K562 (cell line): Measurements from ENCODE around the gene SEPHS2. TPM values are rescaled to one million over a fixed set of nuclear protein-coding genes. Genes with fewer than 3 reads are reported as not detected.

Source experiments
- BRF2 ChIP-seq: IDR thresholded peaks from 3 replicates; pipeline ENCODE4 v1.6.1; 2011; ENCODE audit warnings: borderline replicate concordance, mild to moderate bottlenecking; ENCODE audit not compliant: insufficient read length, insufficient read depth
- E2F8 ChIP-seq: fragments of 450-650 bp; IDR thresholded peaks from 2 replicates; pipeline ENCODE4 v1.7.1; 2018; ENCODE audit warnings: mild to moderate bottlenecking, low read depth; ENCODE audit not compliant: partially characterized antibody
- ESRRA ChIP-seq: fragments of 450-650 bp; IDR thresholded peaks from 2 replicates; pipeline ENCODE4 v1.6.1; 2014; ENCODE audit warnings: low read depth, mild to moderate bottlenecking, moderate library complexity, borderline replicate concordance
- GTF2B ChIP-seq: IDR thresholded peaks from 2 replicates; pipeline ENCODE4 v1.6.1; 2011; ENCODE audit not compliant: insufficient read length; ENCODE audit errors: extremely low read depth
- ID3 ChIP-seq, 2 experiments: fragments of 250-450 bp in 1 of 2; fragments of 450-650 bp in 1 of 2; sonication (Bioruptor Pico) in 1 of 2; IDR thresholded peaks; 2 replicates each; pipeline versions ENCODE4 v1.6.1 to v1.8.0; 2016 to 2021; ENCODE audit warnings: mild to moderate bottlenecking in 2 of 2, moderate library complexity in 2 of 2, missing compliant biosample characterization in 1 of 2, missing genetic modification characterization in 1 of 2
- KDM1A ChIP-seq, 2 experiments: fragments of 450-650 bp; IDR thresholded peaks; 2 replicates each; pipeline ENCODE4 v1.6.1; 2016; ENCODE audit warnings: mild to moderate bottlenecking in 2 of 2
- KLF16 ChIP-seq: IDR thresholded peaks from 2 replicates; pipeline ENCODE4 v1.6.1; 2016; ENCODE audit warnings: antibody characterized with exemption
- MYBL2 ChIP-seq, 2 experiments: fragments of 450-650 bp in 1 of 2; sonication (generic) in 1 of 2; formaldehyde crosslinking in 1 of 2; IDR thresholded peaks; 2 replicates each; pipeline versions ENCODE4 v1.6.1 to v1.8.1; 2017 to 2022; ENCODE audit warnings: borderline replicate concordance in 1 of 2, inconsistent platforms in 1 of 2, low read depth in 1 of 2, mild to moderate bottlenecking in 1 of 2, missing genetic modification reagents in 1 of 2, moderate library complexity in 1 of 2
- RCOR1 ChIP-seq, 2 experiments: IDR thresholded peaks; 2 replicates each; pipeline ENCODE4 v1.6.1; 2012; ENCODE audit warnings: low read depth in 2 of 2, low read length in 2 of 2, borderline replicate concordance in 1 of 2, improper control_type of control experiment in 1 of 2
- ZBTB1 ChIP-seq: sonication (generic); formaldehyde crosslinking; IDR thresholded peaks from 2 replicates; pipeline ENCODE4 v1.8.1; 2023; ENCODE audit warnings: missing genetic modification reagents, low read depth, mild to moderate bottlenecking, borderline replicate concordance
- ZFX ChIP-seq: sonication (generic); formaldehyde crosslinking; IDR thresholded peaks from 2 replicates; pipeline ENCODE4 v1.8.0; 2022; ENCODE audit warnings: mild to moderate bottlenecking, missing genetic modification reagents, moderate library complexity
- polyA plus RNA-seq, 8 experiments: library from polyadenylated mRNA; depleted of rRNA in 4 of 8; stranded (reverse) in 5 of 8; unstranded in 3 of 8; fragments of >200 nt; fragmentation: Nextera tagmentation in 2 of 8; fragmentation: Illumina TruSeq in 1 of 8; extraction: Ambion mirVana in 2 of 8; extraction: Trizol in 1 of 8; gene quantifications; 2 replicates each; pipeline versions ENCODE4 v1.2.1 to v1.2.3, GENCODE V29; 2011 to 2014; ENCODE audit warnings: inconsistent platforms in 1 of 8, missing spikeins in 1 of 8
- total RNA-seq, 7 experiments: library from RNA; depleted of rRNA in 6 of 7; stranded (reverse); fragments of >200 nt in 6 of 7; fragmentation: Illumina TruSeq in 2 of 7; extraction: Trizol in 2 of 7; gene quantifications; 2 replicates each; pipeline versions ENCODE4 v1.2.1 to v1.2.3, GENCODE V29; 2011 to 2021; ENCODE audit warnings: low replicate concordance in 1 of 7

SEPHS2 gene
- total and polyA plus RNA-seq, 9 of the 15 experiments (the other 6 are each of a cell fraction or from before 2014, with no cell fraction given): 20.9 to 90.6 (median 43.4) TPM

- peak; percentile 81 for TF ChIP-seq E2F8
- TF ChIP-seq BRF2: no peak
- TF ChIP-seq MYBL2 (IDR thresholded peaks at IDR 0.05; ENCODE audit: low read depth): no peak
- TF ChIP-seq MYBL2 (CRISPR knock-in tag; IDR thresholded peaks at IDR 0.05; ENCODE audit: borderline replicate concordance): no peak
- peak; percentile 51 to 68; a peak in 3 of 4 replicates for TF ChIP-seq RCOR1 (IDR thresholded peaks at IDR 0.05; ENCODE audit: borderline replicate concordance in 1 of 2, low read depth in 2 of 2, low read length in 2 of 2)
- peak; percentile 93 for TF ChIP-seq ESRRA
- TF ChIP-seq ZFX (CRISPR knock-in tag): peak; percentile 96
- TF ChIP-seq ID3 (CRISPR knock-in tag; IDR thresholded peaks at IDR 0.05): no peak
- no peak for TF ChIP-seq ID3 (tag; IDR thresholded peaks at IDR 0.05)
- peak; percentile 67 for TF ChIP-seq KLF16
- TF ChIP-seq GTF2B: no peak
- peak; percentile 76; the same call in 1 of the 2 replicates for TF ChIP-seq ZBTB1 (CRISPR knock-in tag)
- peak in 1 of 2 experiments; percentile 62; a peak in 3 of 4 replicates for TF ChIP-seq KDM1A (IDR thresholded peaks at IDR 0.05)
Measured at GRCh38 chr16:30429678-30430427, 15.8 kb downstream of the SEPHS2 start, which contains the start of gene DCTPP1 (continued).
